Measurements from ENCODE around the gene LSR.
"Not testable (repeated sequence)": the region's sequence is repeated elsewhere in the genome, so short reads cannot be mapped to it uniquely, and the experiment has no call there.

The LSR gene

DNA sequence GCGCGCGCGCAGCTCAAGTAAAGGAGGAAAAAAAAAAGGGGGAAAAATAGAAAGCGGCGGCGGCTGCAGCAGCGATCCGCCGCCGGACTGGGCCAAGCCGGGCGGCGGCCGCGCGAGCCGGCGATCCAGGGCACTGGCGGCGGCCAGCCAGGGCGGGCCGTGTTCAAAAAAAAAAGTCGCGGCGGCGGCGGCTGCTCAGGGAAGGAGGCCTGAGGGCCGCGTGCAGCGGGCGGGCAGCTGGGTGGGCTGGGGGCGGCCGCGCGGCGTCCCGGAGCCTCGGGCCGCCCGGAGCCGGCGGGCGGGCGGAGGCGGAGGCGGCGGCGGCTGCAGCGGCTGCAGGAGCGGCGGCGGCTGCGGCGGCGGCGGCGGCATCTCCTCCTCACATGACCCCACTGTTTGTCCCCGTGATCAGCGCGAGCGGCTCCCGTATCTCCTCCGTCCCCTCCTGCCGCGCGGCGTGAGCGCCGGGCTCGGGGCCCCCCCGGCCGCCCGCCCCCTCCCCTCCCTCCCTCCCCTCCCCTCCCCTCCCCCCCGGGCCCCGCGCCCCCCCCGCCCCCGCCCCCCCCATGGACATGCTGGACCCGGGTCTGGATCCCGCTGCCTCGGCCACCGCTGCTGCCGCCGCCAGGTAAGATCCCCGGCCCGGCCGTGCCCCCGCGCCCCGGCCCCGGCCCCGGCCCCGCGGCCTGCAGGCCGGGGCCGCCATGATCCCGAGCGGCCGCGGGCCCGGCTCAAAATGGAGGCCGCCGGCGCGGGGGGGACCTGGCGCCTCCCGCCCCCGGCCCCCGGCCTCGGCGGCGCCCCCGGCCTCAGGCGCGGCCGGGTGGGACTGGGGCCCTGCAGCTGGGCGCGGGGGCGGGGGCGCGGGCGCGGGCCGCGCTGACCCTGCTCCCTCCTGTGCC, 20.0 kb downstream of the LSR start, which contains the start of gene USF2:
Gene USF2, plus strand, starts transcription at position 427 of the 902 bp plus-strand sequence. Its CDS starts 140 bp downstream, at position 567.
- peak; percentile 88 for DNase-seq

DNA sequence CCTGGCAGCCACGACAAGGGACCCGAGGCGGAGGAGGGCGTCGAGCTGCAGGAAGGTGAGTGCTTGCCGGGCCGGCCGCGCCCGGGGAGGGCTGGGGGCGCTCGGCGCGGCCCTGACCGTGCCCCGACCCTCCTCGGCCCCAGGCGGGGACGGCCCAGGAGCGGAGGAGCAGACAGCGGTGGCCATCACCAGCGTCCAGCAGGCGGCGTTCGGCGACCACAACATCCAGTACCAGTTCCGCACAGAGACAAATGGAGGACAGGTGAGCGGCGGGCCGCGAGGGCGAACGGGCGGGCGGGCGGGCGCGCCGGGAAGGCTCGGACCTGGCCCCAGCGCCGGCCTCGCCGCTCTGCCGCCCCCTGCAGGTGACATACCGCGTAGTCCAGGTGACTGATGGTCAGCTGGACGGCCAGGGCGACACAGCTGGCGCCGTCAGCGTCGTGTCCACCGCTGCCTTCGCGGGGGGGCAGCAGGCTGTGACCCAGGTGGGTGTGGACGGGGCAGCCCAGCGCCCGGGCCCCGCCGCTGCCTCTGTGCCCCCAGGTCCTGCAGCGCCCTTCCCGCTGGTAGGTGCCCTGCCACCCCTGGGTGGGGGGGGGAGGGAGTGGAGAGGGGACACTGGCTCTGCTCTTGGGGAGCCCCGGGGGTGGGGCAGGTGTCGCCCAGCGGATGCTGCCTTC, 20.8 kb downstream of the LSR start:
- peak; percentile 83 for DNase-seq

DNA sequence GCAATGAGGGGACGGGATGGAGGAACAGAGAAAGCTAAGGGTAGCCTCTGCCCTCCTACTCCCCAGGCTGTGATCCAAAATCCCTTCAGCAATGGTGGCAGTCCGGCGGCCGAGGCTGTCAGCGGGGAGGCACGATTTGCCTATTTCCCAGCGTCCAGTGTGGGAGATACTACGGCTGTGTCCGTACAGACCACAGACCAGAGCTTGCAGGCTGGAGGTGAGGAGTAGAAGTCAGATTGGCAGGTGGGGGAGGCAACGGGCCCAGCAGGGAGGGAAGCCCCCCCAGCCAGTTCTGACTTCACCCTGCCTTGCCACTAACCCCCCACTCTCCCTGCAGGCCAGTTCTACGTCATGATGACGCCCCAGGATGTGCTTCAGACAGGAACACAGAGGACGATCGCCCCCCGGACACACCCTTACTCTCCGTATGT, 21.6 kb downstream of the LSR start:
- DNase-seq, result no peak

DNA sequence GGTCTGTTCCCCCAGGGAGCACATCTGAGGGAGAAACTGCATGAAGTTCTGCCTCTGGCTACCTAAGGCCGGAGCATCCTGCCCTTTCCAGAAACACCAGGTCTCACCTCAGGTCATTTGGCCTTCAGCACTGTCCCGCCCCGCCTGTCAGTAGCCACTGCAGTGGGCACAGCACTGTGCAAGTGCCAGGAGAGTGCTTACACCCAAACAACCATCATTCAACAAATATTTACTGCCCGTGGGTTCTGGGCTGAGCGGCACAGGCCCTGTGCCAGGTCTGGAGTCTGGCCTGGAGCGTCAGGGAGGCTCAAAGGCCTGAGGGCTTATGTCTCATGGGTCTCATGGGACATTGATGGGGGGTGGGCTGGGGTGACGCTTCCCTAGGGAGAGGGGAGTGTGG, 22.7 kb downstream of the LSR start:
- no peak for DNase-seq

DNA sequence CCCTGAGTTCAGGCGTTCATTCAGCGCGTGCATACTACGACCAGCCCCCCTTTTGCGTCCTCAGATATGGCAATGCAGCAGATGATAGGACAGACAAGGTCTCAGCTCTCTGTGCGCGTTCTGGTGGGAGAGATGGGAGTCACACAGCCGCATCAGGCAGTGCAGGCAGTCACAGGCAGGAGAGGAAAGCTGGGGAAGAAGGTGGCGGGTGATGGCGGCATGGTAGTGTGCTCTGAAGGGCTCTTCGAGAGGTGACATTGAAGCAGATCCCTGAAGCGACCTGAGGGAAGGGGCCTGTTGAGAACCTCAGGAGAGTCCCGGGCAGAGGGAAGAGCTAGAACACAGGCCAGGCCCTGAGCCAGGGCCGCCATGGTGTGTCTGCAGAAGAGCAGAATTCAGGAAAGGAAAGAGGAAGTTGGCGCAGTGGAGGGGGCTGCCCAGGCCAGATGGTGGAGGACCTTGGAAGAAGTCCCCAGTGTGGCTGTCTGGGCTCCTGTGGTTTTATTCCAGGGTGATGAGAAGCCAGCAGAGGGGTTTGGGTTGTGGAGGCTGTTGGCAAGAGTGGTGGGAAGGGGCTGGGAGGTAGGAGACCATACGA, 23.4 kb downstream of the LSR start:
- no peak for DNase-seq

DNA sequence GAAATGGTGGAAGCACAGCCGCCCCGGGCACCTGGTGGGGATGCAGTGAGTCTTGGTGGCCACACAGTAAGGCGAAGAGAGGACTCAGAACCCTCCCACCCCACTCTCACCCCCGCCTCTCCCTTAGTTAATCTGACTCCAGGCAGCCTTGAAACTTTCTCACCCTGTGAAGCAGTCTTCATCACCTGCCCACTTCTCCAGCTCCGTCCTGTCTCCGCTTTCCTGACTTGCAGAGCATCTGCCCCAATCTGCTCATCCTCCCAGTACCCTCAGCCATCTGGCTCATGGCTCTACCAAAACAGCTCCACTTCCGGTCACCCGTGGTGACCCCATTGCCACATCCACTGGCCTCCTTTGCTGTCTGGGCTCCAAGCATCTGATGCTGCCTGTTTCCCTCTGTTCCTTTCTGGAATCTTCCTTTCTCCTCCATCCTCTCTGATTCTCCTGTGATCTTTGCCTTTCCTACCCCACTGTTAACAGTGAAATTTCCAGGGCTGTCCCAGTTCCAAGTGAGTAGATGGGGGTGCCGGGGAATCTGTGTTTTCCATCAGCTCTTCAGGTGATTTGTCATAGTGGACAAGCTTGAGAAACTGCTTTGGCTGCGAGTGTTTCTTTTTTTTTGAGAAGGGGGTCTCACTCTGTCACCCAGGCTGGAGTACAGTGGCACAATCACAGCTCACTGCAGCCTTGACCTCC, 24.3 kb downstream of the LSR start:
- DNase-seq, result no peak

DNA sequence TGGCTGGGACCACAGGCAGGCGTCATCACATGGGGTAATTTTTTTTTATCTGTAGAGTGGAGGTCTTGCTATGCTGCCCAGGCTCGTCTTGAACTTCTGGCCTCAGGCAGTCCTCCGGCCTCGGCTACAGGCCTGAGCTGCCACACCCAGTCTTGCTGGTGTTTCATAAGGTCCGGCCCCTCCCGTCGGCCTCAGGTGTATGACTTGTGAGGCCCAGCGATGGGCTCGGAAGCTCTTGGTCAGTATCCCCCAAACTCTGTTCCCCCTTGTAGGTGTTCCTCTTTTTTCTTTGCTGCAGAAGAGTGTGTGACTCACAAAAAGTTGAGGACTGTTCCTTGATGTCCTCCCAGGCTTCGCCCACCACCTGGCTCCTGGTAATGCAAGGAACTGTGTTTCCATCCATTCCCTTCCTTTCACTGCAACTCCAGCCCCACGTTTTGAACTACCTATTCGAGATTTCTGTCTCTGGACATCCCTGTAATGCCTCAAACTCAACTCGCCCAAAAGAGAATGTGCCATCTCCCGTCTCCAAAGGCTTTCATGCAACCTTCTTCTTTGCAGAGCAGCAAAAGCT, 25.0 kb downstream of the LSR start:
- DNase-seq, result no peak

DNA sequence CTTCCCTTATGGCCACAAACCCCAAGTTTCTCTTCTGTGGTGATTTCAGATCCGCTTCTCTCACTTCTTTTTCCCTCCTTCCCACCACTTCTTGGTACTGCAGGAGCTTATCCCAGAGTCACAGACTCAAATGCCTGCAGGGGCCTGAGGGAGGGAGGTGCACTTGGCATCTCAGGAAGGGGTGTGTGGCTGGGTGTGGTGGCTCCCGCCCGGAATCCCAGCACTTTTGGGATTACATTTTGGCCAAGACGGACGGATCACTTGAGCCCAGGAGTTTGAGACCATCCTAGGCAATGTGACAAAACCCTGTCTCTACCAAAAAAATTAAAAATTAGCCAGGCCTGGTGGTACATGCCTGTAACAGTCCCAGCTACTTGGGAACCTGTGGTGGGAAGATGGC, 25.5 kb downstream of the LSR start:
- DNase-seq, result no peak

DNA sequence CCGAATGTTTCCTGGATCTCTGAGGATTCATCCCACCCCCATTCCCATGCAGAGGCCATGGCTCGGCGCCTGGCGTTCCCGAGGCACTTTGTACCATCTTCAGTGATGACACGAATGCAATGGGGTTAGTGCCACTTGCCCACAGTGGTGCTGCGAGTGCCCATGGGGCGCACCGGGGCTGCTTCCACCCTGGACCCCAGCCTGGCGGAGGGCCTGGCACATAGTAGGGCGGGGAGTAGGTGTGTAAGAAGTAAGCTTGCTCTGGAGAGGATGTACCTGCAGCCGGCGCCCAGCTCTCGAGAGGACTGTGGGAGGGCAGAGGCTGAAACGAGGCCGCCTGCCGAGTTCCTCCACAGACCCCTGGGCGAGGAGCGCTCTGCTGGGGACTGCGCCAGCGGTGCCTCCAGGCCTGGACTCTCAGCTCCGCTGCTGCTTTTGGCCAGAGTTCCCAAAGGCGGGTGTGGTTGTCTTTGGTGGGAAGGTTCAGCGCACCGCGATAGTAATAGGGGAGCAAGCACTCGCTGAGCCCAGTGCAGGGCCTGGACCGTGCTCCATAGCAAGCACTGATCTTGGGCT, 28.0 kb downstream of the LSR start:
- no peak for DNase-seq

DNA sequence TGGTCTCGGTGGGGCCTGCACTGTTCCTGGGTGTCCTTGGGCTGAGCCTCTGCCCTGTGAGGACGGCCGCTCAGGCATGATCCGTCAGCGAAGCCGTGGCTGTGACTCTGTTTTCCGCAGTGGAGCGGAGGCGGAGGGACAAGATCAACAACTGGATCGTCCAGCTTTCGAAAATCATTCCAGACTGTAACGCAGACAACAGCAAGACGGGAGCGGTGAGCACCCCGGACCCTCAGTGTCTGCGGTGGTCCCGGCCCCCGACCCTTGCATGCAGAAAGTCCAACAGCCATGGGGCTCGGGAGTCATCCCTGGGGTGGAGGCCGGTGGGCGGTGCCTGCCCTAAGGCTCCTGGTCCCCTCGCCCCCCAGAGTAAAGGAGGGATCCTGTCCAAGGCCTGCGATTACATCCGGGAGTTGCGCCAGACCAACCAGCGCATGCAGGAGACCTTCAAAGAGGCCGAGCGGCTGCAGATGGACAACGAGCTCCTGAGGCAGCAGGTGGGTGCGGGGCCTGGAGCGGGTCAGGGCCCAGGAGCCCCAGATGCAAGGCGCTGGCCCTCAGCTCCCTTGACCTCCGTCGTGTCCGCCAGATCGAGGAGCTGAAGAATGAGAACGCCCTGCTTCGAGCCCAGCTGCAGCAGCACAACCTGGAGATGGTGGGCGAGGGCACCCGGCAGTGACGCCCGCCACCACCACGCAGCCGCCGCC, 29.9 kb downstream of the LSR start:
- DNase-seq, result no peak

DNA sequence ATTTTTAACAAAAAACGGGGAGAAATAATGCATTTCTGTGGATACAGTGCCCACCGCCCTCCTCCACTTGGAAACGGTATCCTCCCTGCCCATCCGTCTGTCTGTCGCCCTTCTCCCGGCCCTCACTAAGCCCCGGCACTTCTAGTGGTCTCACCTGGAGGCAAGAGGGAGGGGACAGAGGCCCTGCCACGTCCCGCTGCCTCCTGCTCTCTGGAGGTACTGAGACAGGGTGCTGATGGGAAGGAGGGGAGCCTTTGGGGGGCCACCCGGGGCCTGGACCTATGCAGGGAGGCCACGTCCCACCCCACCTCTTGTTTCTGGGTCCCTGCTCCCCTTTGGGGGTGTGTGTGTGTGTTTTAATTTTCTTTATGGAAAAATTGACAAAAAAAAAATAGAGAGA, 30.6 kb downstream of the LSR start:
- DNase-seq, result no peak

DNA sequence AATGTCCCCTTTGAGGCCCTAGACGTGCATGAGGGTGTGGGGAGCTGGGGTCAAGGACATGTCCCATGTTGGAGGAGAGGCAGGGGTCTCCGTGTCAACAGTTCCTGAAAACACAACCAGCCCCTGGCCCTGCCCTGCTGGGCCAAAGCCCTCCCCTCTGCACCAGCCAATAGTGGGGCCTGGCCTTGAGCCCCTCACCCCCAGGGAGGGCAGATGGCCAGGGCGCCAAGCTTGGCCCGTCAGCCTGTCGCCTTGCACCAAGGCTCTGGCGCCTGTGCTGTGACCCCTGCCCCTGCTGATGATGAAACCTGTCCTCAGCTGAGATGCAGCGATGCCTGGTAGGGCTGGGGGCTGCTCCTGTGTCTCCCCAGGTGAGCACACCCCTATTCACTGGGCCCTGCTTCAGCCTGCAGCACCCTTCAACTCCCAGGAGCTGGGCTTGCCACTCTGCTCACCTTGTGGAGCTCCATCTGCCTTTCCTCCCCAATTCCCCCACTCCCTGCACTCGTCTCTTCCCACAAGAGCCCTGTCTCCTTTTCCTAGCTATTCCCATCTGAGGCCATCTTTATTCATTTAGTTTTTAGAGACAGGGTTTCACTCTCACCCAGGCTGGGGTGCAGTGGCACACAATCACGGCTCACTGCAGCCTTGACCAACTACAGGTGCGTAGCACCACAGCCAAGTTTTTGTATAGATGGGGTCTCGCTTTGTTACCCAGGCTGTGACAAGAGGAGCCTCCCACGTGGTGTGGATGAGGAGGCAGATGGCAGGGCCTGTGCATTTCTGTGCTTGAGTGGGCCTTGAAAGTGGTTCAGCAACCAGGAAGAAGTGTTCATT, 31.4 kb downstream of the LSR start:
- peak; percentile 68 for DNase-seq

DNA sequence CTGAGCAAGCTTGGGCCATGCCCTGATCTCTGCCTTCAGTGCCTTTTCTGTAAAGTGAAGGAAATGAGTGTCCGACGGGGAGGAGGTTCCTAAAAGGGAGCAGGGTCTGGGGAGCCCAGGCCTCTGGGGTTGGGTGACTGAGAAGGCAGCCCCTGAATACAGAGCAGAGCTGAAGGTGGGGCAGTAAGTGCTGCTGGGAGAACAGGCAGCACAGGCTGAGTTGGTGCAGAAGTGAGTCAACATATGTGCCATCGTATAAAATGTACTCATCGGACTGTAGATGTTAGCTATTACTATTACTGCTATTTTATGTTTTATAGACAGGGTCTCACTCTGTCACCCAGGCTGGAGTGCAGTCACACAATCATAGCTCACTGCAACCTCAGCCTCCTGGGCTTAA, 32.5 kb downstream of the LSR start:
- no peak for DNase-seq

DNA sequence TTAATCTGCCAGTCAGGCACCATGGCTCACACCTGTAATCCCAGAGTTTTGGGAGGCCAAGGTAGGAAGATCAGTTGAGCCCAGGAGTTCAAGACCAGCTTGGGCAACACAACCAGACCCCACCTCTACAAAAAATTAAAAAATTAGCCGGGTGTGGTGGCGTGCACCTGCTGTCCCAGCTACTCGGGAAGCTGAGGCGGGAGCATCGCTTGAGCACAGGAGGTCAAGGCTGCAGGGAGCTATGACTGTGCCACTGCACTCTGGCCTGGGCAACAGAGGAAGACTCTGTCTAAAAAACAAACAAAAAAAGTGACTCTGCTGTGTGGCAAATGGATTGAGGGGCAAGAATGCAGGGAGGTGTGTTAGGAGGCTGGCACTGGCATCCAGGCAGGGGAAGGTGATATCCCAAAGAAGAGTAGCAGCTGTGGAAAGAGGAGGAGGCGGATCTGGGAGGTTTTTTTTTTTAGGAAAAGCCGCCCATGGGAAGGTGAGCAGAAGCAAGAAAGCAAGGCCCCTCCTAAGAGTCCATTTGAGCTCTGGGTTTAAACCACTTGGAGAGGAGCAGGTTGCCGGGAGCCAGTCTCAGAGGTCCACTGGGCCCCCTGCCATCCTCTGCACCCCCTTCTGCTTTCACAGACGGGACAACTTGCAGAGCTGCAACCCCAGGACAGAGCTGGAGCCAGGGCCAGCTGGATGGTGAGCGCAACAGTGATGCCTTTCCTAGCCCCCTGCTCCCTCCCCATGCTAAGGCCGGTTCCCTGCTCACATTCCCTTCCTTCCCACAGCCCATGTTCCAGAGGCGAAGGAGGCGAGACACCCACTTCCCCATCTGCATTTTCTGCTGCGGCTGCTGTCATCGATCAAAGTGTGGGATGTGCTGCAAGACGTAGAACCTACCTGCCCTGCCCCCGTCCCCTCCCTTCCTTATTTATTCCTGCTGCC, 35.6 kb downstream of the LSR start:
- DNase-seq, result no peak

DNA sequence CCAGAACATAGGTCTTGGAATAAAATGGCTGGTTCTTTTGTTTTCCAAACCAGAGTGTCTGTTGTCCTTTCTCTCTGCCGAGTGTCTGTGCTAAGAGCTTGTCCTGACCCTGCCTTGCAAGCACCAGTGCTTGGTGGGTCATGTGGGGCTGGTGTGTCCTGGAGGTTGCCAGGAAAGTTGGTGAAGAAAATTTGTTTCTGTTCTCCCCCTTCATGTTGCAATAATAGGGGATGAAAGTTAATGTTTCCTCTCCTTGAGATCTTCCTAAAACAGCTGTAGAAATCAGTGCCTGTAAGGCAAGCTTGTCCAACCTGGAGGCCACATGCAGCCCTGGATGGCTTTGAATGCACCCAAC, 36.3 kb downstream of the LSR start:
- no peak for DNase-seq

DNA sequence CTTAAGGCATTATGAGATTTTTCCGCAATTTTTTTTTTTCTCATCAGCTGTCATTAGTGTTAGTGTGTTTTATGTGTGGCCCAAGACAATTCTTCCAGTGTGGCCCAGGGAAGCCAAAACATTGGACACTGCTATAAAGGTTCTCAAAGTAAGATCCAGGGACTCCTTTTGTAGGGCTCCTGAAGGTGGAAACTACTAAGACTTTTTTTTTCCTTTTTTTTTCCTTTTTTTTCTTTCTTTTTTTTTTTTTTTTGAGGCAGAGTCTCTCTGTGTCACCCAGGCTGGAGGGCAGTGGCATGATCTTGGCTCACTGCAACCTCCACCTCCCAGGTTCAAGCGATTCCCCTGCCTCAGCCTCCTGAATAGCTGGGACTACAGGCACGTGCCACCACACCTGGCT, 36.7 kb downstream of the LSR start:
- not testable (repeated sequence) for DNase-seq

DNA sequence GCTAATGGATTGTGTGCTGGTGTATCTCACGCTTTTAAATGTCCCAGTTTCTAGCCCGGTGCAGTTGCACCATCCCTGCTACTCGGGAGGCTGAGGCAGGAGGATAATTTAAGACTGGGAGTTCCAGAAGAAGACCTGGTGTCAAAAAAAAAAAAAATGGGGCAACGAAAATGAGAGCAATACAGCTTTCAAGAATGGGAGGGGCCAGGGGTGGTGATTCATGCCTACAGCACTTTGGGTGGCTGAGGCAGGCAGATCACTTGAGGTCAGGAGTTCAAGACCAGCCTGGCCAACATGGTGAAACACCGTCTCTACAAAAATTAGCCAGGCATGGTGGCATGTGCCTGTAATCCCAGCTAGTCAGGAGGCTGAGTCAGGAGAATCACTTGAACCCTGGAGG, 37.3 kb downstream of the LSR start:
- not testable (repeated sequence) for DNase-seq

DNA sequence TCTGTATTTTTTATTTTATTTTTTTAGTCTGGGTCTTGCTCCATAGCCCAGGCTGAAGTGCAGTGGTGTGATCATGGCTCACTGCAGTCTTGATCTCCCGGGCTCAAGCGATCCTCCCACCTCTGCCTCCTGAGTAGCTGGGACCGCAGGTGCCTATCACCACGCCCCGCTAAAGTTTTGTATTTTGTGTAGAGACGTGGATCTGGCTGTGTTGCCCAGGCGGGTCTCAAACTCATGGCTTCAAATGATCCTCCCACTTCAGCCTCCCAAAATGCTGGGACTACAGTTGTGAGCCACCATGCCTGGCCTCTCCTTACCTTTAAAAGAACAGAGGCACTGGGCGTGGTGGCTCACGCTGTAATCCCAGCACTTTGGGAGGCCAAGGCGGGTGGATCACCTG, 38.9 kb downstream of the LSR start:
- no peak for DNase-seq

DNA sequence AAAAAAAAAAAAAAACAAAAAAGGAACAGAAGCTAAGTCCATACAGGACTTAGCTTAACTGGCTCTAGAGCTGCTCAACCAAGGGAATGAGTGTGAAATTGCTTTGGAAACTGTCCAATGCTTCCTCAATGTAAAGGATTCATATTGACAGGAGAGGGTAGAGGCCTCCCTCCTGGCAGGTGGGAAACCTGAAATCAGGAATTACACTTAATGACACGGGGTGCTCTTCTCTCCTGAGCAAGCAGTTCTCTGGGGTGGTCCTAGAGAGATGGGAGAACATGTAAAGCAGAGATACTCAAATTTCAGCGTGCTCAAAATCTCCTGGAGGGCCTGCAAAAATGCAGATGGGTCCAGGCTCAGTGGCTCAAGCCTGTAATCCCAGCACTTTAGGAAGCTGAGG, 39.5 kb downstream of the LSR start:
- no peak for DNase-seq

DNA sequence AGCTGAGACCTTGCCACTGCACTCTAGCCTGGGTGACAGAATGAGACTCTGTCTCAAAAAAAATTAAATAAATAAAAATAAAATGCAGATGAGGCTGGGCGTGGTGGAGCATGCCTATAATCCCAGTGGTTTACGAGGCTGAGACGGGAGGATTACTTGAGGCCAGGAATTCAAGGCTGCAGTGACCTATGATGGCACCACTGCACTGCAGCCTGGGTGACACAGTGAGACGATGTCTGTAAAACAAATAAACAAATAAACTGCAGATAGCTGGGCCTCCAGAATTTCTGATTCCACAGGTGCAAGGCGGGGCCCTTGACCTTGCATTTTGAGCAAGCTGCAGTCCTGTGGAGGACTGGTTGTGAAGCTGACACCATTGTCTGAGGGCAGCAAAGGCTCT, 40.1 kb downstream of the LSR start:
- no peak for DNase-seq
